Fibroblast of lung (primary cell): ENCODE data around the gene SLC35B1. TPM values are rescaled to one million over a fixed set of nuclear protein-coding genes. Genes with fewer than 3 reads are reported as not detected.

Source experiments
- DNase-seq, 2 donors: peaks; one replicate each; pipeline versions ENCODE4 v3.0.0 to v3.0.0-alpha.2; 2010; ENCODE audit warnings: low read depth in 2 of 2
- H2AFZ ChIP-seq: 2 replicates; pipeline ENCODE4 v1.5.1; 2012; ENCODE audit warnings: low read length, control low read depth, inconsistent platforms
- H3K27ac ChIP-seq: 2 replicates; pipeline ENCODE4 v1.5.1; 2011; ENCODE audit warnings: low read length, control low read depth; ENCODE audit not compliant: insufficient read depth
- H3K27me3 ChIP-seq: 2 replicates; pipeline ENCODE4 v1.5.1; 2011; ENCODE audit warnings: mild to moderate bottlenecking, low read length; ENCODE audit not compliant: control insufficient read depth, insufficient read depth
- H3K36me3 ChIP-seq: 2 replicates; pipeline ENCODE4 v1.5.1; 2011; ENCODE audit warnings: low read length; ENCODE audit not compliant: control insufficient read depth, insufficient read depth
- H3K4me1 ChIP-seq: 2 replicates; pipeline ENCODE4 v1.5.1; 2011; ENCODE audit warnings: low read length; ENCODE audit not compliant: control insufficient read depth, insufficient read depth; ENCODE audit errors: extremely low read depth
- H3K4me2 ChIP-seq: 2 replicates; pipeline ENCODE4 v1.5.1; 2011; ENCODE audit warnings: low read length, control low read depth; ENCODE audit not compliant: insufficient read depth; ENCODE audit errors: extremely low read depth
- H3K4me3 ChIP-seq, 4 experiments: fragments of 200-600 bp in 1 of 4; sonication (generic) in 1 of 4; replicated peaks in 1 of 4; 2 replicates each; pipeline ENCODE4 v1.5.1; 2011 to 2016; ENCODE audit warnings: low read length in 4 of 4, low read depth in 3 of 4, mild to moderate bottlenecking in 3 of 4, control low read depth in 2 of 4, inconsistent platforms in 1 of 4, mixed read lengths in 1 of 4; ENCODE audit not compliant: insufficient read depth in 1 of 4; ENCODE audit errors: control extremely low read depth in 1 of 4
- H3K79me2 ChIP-seq: 2 replicates; pipeline ENCODE4 v1.5.1; 2012; ENCODE audit warnings: mild to moderate bottlenecking, low read length, inconsistent platforms; ENCODE audit not compliant: control insufficient read depth, insufficient read depth
- H3K9ac ChIP-seq: 2 replicates; pipeline ENCODE4 v1.5.1; 2011; ENCODE audit warnings: mild to moderate bottlenecking, low read length, control low read depth; ENCODE audit not compliant: insufficient read depth
- H3K9me3 ChIP-seq: 2 replicates; pipeline ENCODE4 v1.5.1; 2012; ENCODE audit warnings: low read depth, low read length; ENCODE audit not compliant: control insufficient read depth, insufficient read depth
- H4K20me1 ChIP-seq: 2 replicates; pipeline ENCODE4 v1.5.1; 2011; ENCODE audit warnings: low read length; ENCODE audit not compliant: control insufficient read depth, insufficient read depth; ENCODE audit errors: extremely low read depth
- CTCF ChIP-seq, 2 donors: IDR thresholded peaks in 1 of 2; conservative IDR thresholded peaks in 1 of 2; 1 replicate in 1 of 2; 2 replicates in 1 of 2; pipeline ENCODE4 v1.5.1; 2011 to 2012; ENCODE audit warnings: low read length in 2 of 2, control low read depth in 1 of 2, inconsistent platforms in 1 of 2, low read depth in 1 of 2, mild to moderate bottlenecking in 1 of 2
- EZH2 ChIP-seq: IDR thresholded peaks from 2 replicates; pipeline ENCODE4 v1.5.1; 2012; ENCODE audit warnings: low read length, control low read depth, mild to moderate bottlenecking; ENCODE audit errors: missing control alignments
- polyA plus RNA-seq, 2 donors: library from polyadenylated mRNA; depleted of rRNA in 1 of 2; stranded (reverse) in 1 of 2; unstranded in 1 of 2; fragments of >200 nt; gene quantifications; 2 replicates each; pipeline ENCODE4 v1.2.1, GENCODE V29; 2011 to 2012; ENCODE audit warnings: missing spikeins in 1 of 2
- total RNA-seq: library from RNA; depleted of rRNA; stranded (reverse); fragments of >200 nt; gene quantifications from 2 replicates; pipeline ENCODE4 v1.2.1, GENCODE V29; 2014

The SLC35B1 gene
- total and polyA plus RNA-seq, 2 donors (not counting 1 experiment from before 2014, with no cell fraction given), result 36.3 to 56.9 TPM

GRCh38 chr17:49691086-49691676 lies 16.6 kb downstream of the SLC35B1 start:
- no peak overlapping the region for H3K9ac ChIP-seq
- H3K4me1 ChIP-seq, result no peaks in the 10 kb centered on the region
- H3K27ac ChIP-seq, result no peak overlapping the region
- no peaks in the 10 kb centered on the region for H3K79me2 ChIP-seq
- no peaks in the 10 kb centered on the region for H3K9me3 ChIP-seq
- no peak overlapping the region for H3K4me3 ChIP-seq
- DNase-seq, result peak in 1 of 2 donors; percentile 88
- no peak overlapping the region for H2AFZ ChIP-seq
- no peaks in the 10 kb centered on the region for H4K20me1 ChIP-seq
- no peak for TF ChIP-seq EZH2
- TF ChIP-seq CTCF (conservative IDR thresholded peaks at IDR 0.05 in 1 of 2, IDR thresholded peaks at IDR 0.05 in 1 of 2; ENCODE audit: low read depth in 1 of 2, low read length in 2 of 2), result no peak
- H3K36me3 ChIP-seq, result no peaks in the 10 kb centered on the region
- H3K27me3 ChIP-seq, result no peaks in the 10 kb centered on the region
- no peak overlapping the region for H3K4me2 ChIP-seq

GRCh38 chr17:49690256-49690655 lies 17.5 kb downstream of the SLC35B1 start:
- Histone ChIP-seq H3K79me2 (no peaks in the 10 kb centered on the region), H3K4me2 (no peak overlapping the region), H3K4me3 (no peak overlapping the region), H3K9ac (no peak overlapping the region), H2AFZ (no peak overlapping the region), H3K9me3 (no peaks in the 10 kb centered on the region), H3K27me3 (no peaks in the 10 kb centered on the region), H4K20me1 (no peaks in the 10 kb centered on the region), H3K36me3 (no peaks in the 10 kb centered on the region), H3K27ac (no peak overlapping the region), H3K4me1 (no peaks in the 10 kb centered on the region)
- TF ChIP-seq EZH2 (no peak), CTCF (conservative IDR thresholded peaks at IDR 0.05 in 1 of 2, IDR thresholded peaks at IDR 0.05 in 1 of 2; ENCODE audit: low read depth in 1 of 2, low read length in 2 of 2) (no peak)
- no peak for DNase-seq

- no peak overlapping the region for H3K4me3 ChIP-seq
- H3K4me1 ChIP-seq, result no peaks in the 10 kb centered on the region
- H3K4me2 ChIP-seq, result no peak overlapping the region
- H3K9me3 ChIP-seq, result no peaks in the 10 kb centered on the region
- H3K36me3 ChIP-seq, result no peaks in the 10 kb centered on the region
- peaks cover 5% of the 10 kb centered on the region for H3K27me3 ChIP-seq
- DNase-seq, result no peak
- H3K9ac ChIP-seq, result no peak overlapping the region
- no peak overlapping the region for H2AFZ ChIP-seq
- H4K20me1 ChIP-seq, result no peaks in the 10 kb centered on the region
- no peaks in the 10 kb centered on the region for H3K79me2 ChIP-seq
- no peak overlapping the region for H3K27ac ChIP-seq
- no peak for TF ChIP-seq EZH2
- TF ChIP-seq CTCF (conservative IDR thresholded peaks at IDR 0.05 in 1 of 2, IDR thresholded peaks at IDR 0.05 in 1 of 2; ENCODE audit: low read depth in 1 of 2, low read length in 2 of 2), result no peak
These were observed 18.9 kb downstream of the SLC35B1 start for GRCh38 chr17:49688848-49689247.
